ENCODE data around the gene SLC7A14.

SLC7A14 gene

DNA sequence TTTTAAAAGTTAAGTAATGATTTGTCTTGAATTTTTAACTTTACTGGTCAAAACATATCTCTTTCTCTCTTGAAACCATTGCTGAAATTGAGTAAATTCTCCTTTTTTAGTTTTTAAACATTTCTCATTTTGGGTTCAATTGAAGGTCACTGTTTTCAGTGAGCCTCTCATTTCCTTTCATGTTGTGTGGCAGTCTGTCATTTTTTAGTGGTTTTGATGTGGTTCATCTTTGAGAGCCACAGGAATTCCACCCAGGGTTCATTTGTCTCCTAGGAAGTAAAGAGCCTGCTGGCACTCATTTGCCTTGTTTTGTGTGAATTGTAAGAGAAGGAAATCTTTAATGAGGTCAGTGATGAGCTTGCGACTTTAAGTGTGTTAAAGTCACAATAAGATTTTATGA, 156.8 kb downstream of the SLC7A14 start:
- no peak for TF ChIP-seq ZFX (IDR thresholded peaks at IDR 0.05)
- TF ChIP-seq, protein P1, sequence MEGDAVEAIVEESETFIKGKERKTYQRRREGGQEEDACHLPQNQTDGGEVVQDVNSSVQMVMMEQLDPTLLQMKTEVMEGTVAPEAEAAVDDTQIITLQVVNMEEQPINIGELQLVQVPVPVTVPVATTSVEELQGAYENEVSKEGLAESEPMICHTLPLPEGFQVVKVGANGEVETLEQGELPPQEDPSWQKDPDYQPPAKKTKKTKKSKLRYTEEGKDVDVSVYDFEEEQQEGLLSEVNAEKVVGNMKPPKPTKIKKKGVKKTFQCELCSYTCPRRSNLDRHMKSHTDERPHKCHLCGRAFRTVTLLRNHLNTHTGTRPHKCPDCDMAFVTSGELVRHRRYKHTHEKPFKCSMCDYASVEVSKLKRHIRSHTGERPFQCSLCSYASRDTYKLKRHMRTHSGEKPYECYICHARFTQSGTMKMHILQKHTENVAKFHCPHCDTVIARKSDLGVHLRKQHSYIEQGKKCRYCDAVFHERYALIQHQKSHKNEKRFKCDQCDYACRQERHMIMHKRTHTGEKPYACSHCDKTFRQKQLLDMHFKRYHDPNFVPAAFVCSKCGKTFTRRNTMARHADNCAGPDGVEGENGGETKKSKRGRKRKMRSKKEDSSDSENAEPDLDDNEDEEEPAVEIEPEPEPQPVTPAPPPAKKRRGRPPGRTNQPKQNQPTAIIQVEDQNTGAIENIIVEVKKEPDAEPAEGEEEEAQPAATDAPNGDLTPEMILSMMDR (conservative IDR thresholded peaks at IDR 0.05) = no peak
- no peak overlapping the region for H3K27ac ChIP-seq

DNA sequence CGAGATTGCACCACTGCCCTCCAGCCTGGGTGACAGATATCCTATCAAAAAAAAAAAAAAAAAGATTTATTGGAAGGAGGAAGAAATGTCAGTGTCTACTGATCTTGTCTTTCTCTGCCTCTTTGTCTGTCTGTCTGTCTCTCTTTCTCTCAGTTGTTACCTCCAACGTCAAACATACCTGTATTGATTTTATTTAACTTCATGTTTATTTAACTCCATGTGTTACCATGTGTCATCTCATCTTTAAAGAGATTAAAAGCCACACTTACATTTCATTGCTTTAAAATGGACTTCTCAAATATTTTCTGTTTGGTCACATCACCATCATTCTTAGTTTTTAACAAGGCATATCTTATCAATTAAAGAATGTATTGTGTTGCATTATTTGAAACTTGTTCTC, 157.8 kb downstream of the SLC7A14 start:
- H3K27ac ChIP-seq = no peak overlapping the region
- no peak for TF ChIP-seq ZFX (IDR thresholded peaks at IDR 0.05)
- TF ChIP-seq, protein P1 (conservative IDR thresholded peaks at IDR 0.05) = no peak

DNA sequence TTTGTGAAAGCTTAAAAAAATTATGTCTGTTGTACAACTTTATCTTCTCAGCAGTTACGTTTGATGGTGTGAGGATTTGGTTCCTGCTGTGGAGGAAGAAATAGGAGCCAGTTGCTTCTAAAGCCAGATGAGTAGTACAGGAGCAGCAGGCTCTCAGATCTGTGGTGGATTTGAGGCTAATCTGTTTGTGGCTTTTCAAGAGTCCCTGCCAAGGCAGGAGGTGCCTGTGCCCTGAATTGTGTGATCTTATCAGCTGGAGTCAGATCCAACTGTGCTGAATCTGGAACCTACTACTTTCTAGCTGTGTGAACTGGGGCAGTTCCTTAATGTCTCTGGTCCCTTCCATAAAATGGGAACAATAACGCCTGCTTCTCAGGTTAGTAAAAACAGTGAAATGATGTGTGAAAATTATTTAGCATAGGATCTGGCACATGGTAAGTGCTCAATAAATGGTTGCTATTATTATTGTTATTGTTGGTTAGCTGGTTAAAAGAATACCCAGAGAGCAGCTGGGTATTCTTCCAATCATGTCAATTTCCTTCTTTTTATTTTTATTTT, 159.6 kb downstream of the SLC7A14 start:
- TF ChIP-seq, protein P1 (conservative IDR thresholded peaks at IDR 0.05) = no peak
- TF ChIP-seq ZFX (IDR thresholded peaks at IDR 0.05) = no peak
- H3K27ac ChIP-seq = no peak overlapping the region

DNA sequence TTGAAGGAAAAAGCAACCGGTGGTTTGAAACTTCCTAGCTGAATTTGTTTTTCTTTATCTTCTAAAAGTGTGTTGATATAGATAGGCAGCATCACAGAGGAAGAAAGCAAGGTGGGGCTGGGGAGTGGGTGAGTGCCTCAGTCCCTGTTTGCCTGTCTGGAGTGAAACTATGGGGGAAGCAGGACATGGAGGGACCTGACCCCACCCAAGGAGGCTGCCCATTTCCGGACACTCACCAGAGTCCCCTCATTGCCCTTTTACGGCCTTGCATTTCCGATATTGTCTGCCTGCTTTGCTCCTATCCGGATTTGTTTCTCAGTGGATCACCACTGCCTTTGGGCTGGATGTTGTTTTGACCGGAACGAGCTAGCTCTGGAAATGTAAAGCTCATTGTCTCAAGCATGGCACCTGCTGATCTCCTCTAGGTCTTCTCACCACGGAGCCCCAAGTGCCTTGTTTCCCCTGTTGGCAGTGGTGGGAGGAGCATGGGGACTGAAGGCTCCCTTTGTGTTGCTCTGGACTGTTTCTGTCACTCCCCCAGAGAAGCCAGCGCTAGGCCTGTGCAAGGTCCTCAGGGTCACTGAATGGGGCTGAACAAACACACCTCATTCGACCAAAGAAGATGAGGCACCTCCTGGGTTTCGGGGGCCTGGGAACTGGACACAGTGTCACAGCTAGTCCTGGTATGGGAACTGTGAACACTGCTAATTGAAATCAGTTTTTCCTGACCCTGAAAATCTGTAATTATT, 160.2 kb downstream of the SLC7A14 start:
- no peak overlapping the region for H3K27ac ChIP-seq
- TF ChIP-seq, protein P1 (conservative IDR thresholded peaks at IDR 0.05) = no peak
- no peak for TF ChIP-seq ZFX (IDR thresholded peaks at IDR 0.05)

DNA sequence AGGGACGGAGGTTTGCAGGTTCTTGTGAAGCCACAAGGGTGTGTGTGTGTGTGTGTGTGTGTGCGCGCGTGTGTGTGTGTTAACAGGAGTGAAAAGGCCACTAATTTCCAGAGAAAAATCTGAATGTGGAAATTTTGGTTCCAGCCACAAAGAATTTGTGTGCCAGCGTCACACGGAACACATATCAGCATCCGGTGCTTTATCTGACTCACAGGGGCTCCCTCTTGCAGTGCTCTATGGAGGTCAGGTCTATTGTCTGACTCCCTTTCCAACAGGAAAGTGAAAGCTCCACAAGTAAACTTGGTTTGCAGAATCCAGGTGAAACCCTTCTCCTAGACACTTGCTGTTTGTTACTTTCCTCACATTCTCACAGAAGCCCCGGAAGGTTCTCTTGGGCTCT, 161.0 kb downstream of the SLC7A14 start:
- no peak for TF ChIP-seq ZFX (IDR thresholded peaks at IDR 0.05)
- TF ChIP-seq, protein P1 (conservative IDR thresholded peaks at IDR 0.05) = no peak
- H3K27ac ChIP-seq = no peak overlapping the region

DNA sequence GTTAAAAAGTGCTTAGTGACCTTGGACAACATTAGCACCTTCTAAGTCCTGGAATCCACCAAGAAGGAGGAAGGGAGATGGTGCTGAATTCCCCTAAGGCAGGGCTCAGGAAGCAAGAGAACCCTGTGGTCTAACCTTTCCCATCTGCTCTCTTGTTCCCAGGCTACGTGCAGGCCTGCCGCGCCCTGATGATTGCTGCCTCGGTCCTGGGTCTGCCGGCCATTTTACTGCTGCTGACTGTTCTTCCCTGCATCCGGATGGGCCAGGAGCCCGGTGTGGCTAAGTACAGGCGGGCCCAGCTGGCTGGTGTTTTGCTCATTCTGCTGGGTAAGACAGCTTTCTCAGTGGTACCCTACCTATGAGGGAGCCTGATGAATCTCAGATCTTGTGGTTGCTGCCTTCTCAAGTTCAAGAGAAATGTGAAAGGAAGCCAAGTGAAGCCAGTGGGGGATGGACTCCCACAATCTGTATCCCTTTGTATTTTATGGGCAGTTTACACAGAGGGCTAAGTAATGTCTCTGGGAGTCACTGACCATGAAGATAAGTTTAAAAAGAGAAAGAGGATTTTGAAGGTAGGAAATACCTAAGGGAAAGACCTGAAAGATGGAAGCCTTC, 162.8 kb downstream of the SLC7A14 start:
- TF ChIP-seq ZFX (IDR thresholded peaks at IDR 0.05) = no peak
- TF ChIP-seq, protein P1 (conservative IDR thresholded peaks at IDR 0.05) = no peak
- no peak overlapping the region for H3K27ac ChIP-seq

DNA sequence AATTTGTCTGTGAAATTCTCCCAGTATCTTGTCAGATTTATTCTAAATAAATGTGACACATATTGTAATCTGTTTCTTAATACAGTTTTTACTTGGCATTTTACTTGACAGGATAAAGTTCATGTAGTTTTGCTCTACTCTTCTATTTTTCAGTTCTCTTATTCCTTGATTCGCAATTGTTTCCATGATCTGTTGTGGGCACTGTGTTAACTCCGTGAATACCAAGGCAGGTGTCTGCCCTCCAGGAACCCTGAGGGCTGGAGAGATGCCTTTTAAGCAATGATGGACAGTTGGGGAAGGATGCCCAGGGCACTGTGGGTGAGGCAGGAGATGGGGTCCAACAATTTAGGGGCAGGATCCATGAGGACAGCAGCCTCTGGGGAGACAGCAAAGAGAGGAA, 164.1 kb downstream of the SLC7A14 start:
- no peak overlapping the region for H3K27ac ChIP-seq

More for the DNA sequence above, 164.1 kb downstream of the SLC7A14 start:
- TF ChIP-seq, protein P1 (conservative IDR thresholded peaks at IDR 0.05) = no peak
- TF ChIP-seq ZFX (IDR thresholded peaks at IDR 0.05) = no peak

All from C4-2B (cell line).